Upper lobe of left lung (tissue), 4 donors: ENCODE data around the gene IL27RA.

Experiments used
- CTCF ChIP-seq, 6 experiments: fragments of 450-650 bp in 4 of 6; fragments of 200-600 bp in 2 of 6; sonication (generic) in 2 of 6; IDR thresholded peaks; one replicate each; pipeline ENCODE4 v1.5.1; 2016 to 2019; ENCODE audit warnings: antibody characterized with exemption in 6 of 6
- POLR2A ChIP-seq, 4 donors: fragments of 450-650 bp; IDR thresholded peaks; one replicate each; pipeline ENCODE4 v1.5.1; 2016 to 2017; ENCODE audit warnings: antibody characterized with exemption in 4 of 4, mild to moderate bottlenecking in 2 of 4

GRCh38 chr19:14051980-14052379, 20.4 kb downstream of the IL27RA start:
- no peak for TF ChIP-seq POLR2A (IDR thresholded peaks at IDR 0.05)
- TF ChIP-seq CTCF (IDR thresholded peaks at IDR 0.05), result no peak
